ENCODE results near the gene MAP2K3. TPM values are rescaled to one million over a fixed set of nuclear protein-coding genes. Genes with fewer than 3 reads are reported as not detected.

Gene MAP2K3
- total and polyA plus RNA-seq, 2 donors (not counting 3 experiments of a cell fraction or from before 2014, with no cell fraction given) = 15.3 to 36.3 TPM

GRCh38 chr17:21249920-21250703 is 34.4 kb upstream of the MAP2K3 start:
- Histone ChIP-seq H3K27ac (ENCODE audit: insufficient read depth, low read depth, low read length) (no peak overlapping the region), H3K4me2 (ENCODE audit: insufficient read depth, low read length) (no peak overlapping the region), H3K9me3 (replicated peaks; ENCODE audit: control insufficient read depth, insufficient read depth, low read length) (no peaks in the 10 kb centered on the region), H3K4me1 (ENCODE audit: control insufficient read depth, extremely low read depth, insufficient read depth, low read length) (peaks cover 8% of the 10 kb centered on the region), H3K9ac (replicated peaks; ENCODE audit: extremely low read depth, insufficient read depth, low read length) (no peak overlapping the region), H3K36me3 (ENCODE audit: control insufficient read depth in 2 of 2, extremely low read depth in 1 of 2, insufficient read depth in 2 of 2, low read length in 2 of 2) (no peaks in the 10 kb centered on the region), H3K4me3 (replicated peaks in 1 of 3; ENCODE audit: insufficient read depth in 1 of 3, low read depth in 1 of 3, low read length in 3 of 3) (no peak overlapping the region), H2AFZ (ENCODE audit: low read depth, low read length) (no peak overlapping the region), H3K79me2 (ENCODE audit: control insufficient read depth, insufficient read depth, low read length) (no peaks in the 10 kb centered on the region), H3K27me3 (ENCODE audit: control insufficient read depth in 2 of 2, insufficient read depth in 2 of 2, low read length in 2 of 2) (no peaks in the 10 kb centered on the region), H3K9me1 (replicated peaks; ENCODE audit: control insufficient read depth, extremely low read depth, insufficient read depth, low read length) (no peaks in the 10 kb centered on the region), H4K20me1 (replicated peaks; ENCODE audit: control insufficient read depth, extremely low read depth, insufficient read depth, low read length) (no peaks in the 10 kb centered on the region)
- dilution Hi-C loops (cut with MboI; ENCODE audit: extremely low pct_ligation_motif_present, low sequenced_read_pairs) = no loop called here
- no peak for TF ChIP-seq FOS (IDR thresholded peaks at IDR 0.05; ENCODE audit: borderline replicate concordance, insufficient read depth, low read length)
- no peak for TF ChIP-seq MYC (IDR thresholded peaks at IDR 0.05; ENCODE audit: low read depth, low read length)
- TF ChIP-seq POLR2AphosphoS5 (IDR thresholded peaks at IDR 0.05; ENCODE audit: insufficient read depth, low read depth, low read length) = no peak
- no peak for TF ChIP-seq MAX (IDR thresholded peaks at IDR 0.05; ENCODE audit: insufficient read depth, insufficient read length)
- TF ChIP-seq GATA2 (IDR thresholded peaks at IDR 0.05; ENCODE audit: insufficient read depth, insufficient read length, low read depth, low read length) = no peak
- TF ChIP-seq POLR2A (IDR thresholded peaks at IDR 0.05; ENCODE audit: low read depth, low read length) = no peak
- TF ChIP-seq JUN (IDR thresholded peaks at IDR 0.05; ENCODE audit: borderline replicate concordance, insufficient read depth, insufficient read length, low read depth) = no peak
- TF ChIP-seq EZH2 (IDR thresholded peaks at IDR 0.05; ENCODE audit: borderline replicate concordance, low read depth, low read length, severe bottlenecking) = no peak
- TF ChIP-seq CTCF (IDR thresholded peaks at IDR 0.05; ENCODE audit: extremely low read depth in 1 of 2, insufficient read depth in 1 of 2, low read depth in 1 of 2, low read length in 2 of 2) = no peak
- FAIRE-seq (no peak), DNase-seq (ENCODE audit: low read depth, low spot score) (no peak)
- ChIA-PET CTCF (interaction anchor here (1.1 to 2.3 kb wide), 4 partner anchors 11 to 130 kb away, joined by 3 to 9 read pairs (median 6); no protein-coding TSS in a partner anchor), POLR2A (interaction anchor here (0.6 kb wide), 1 partner anchor 14 kb away, joined by 5 read pairs; no protein-coding TSS in a partner anchor)
- no TSS peak for BruUV-seq (replicated peaks)
- intact Hi-C loops (cut with micrococcal nuclease) = no loop called here

Measured in endothelial cell of umbilical vein (primary cell).